Esophagus muscularis mucosa (tissue), 3 donors: ENCODE results near the gene PITRM1.

Source experiments
- CTCF ChIP-seq, 3 experiments: fragments of 200-600 bp in 2 of 3; fragments of 450-650 bp in 1 of 3; sonication (generic) in 2 of 3; IDR thresholded peaks; one replicate each; pipeline ENCODE4 v1.5.1; 2017 to 2019; ENCODE audit warnings: antibody characterized with exemption in 3 of 3, mild to moderate bottlenecking in 2 of 3, moderate library complexity in 1 of 3
- POLR2A ChIP-seq: fragments of 450-650 bp; IDR thresholded peaks from one replicate; pipeline ENCODE4 v1.6.1; 2017; ENCODE audit warnings: antibody characterized with exemption, moderate library complexity, mild to moderate bottlenecking, low read depth
- POLR2AphosphoS5 ChIP-seq, 2 donors: sonication (generic); formaldehyde crosslinking; IDR thresholded peaks; one replicate each; pipeline ENCODE4 v1.6.1; 2017; ENCODE audit warnings: antibody characterized with exemption in 2 of 2

GRCh38 chr10:3123571-3124411 is 48.8 kb downstream of the PITRM1 start:
- TF ChIP-seq POLR2A (no peak), CTCF (IDR thresholded peaks at IDR 0.05) (no peak), POLR2AphosphoS5 (IDR thresholded peaks at IDR 0.05) (no peak)
